HG03354 (cell line): Measurements from ENCODE around the gene YTHDF1.

ENCODE experiments used
- ATAC-seq: cut with Tn5 transposase; IDR thresholded peaks from one replicate; pipeline ENCODE4 v1.9.1; 2021; ENCODE audit warnings: mild to moderate bottlenecking; ENCODE audit not compliant: unreplicated experiment, poor library complexity, severe bottlenecking

The YTHDF1 gene

GRCh38 chr20:63249891-63250290 is 34.0 kb upstream of the YTHDF1 start:
- no peak for ATAC-seq

GRCh38 chr20:63248835-63249591 is 33.1 kb upstream of the YTHDF1 start:
- ATAC-seq = no peak

GRCh38 chr20:63247671-63248228 is 31.8 kb upstream of the YTHDF1 start:
- ATAC-seq = no peak

GRCh38 chr20:63246490-63247288 is 30.8 kb upstream of the YTHDF1 start:
- ATAC-seq = no peak

GRCh38 chr20:63244468-63244867 is 28.5 kb upstream of the YTHDF1 start:
- ATAC-seq = no peak

- ATAC-seq = no peak
Observed at GRCh38 chr20:63243604-63244247, 27.8 kb upstream of the YTHDF1 start.

GRCh38 chr20:63242736-63243135 is 26.8 kb upstream of the YTHDF1 start:
- ATAC-seq = no peak

- no peak for ATAC-seq
Observed at GRCh38 chr20:63241272-63241671, 25.3 kb upstream of the YTHDF1 start.

- ATAC-seq = no peak
Observed at GRCh38 chr20:63240004-63240403, 24.1 kb upstream of the YTHDF1 start.

GRCh38 chr20:63239431-63239830 is 23.5 kb upstream of the YTHDF1 start:
- ATAC-seq = no peak

- no peak for ATAC-seq
Observed at GRCh38 chr20:63238514-63239125, 22.7 kb upstream of the YTHDF1 start.

GRCh38 chr20:63238031-63238430 is 22.1 kb upstream of the YTHDF1 start:
- ATAC-seq = no peak

- ATAC-seq = no peak
Observed at GRCh38 chr20:63236116-63236837, 20.3 kb upstream of the YTHDF1 start.

GRCh38 chr20:63235399-63235983 is 19.6 kb upstream of the YTHDF1 start, which contains the start of gene BIRC7:
BIRC7 (plus strand) TSS chr20:63235905; CDS start chr20:63236097, 192 bp downstream.
- ATAC-seq = no peak

GRCh38 chr20:63234693-63235398 is 18.9 kb upstream of the YTHDF1 start:
- ATAC-seq = no peak

GRCh38 chr20:63233924-63234323 is 18.0 kb upstream of the YTHDF1 start:
- ATAC-seq = no peak

- no peak for ATAC-seq
Observed at GRCh38 chr20:63233061-63233344, 17.1 kb upstream of the YTHDF1 start.

- no peak for ATAC-seq
Observed at GRCh38 chr20:63232235-63233060, 16.5 kb upstream of the YTHDF1 start.
